ENCODE measurements around the gene RRM2. TPM values are rescaled to one million over a fixed set of nuclear protein-coding genes. Genes with fewer than 3 reads are reported as not detected.
A peak's percentile ranks its signal among the peaks of the same experiment; 100 is the strongest.

The RRM2 gene
- polyA plus RNA-seq, 1 donor from 2014 or later = 0.57 TPM

DNA sequence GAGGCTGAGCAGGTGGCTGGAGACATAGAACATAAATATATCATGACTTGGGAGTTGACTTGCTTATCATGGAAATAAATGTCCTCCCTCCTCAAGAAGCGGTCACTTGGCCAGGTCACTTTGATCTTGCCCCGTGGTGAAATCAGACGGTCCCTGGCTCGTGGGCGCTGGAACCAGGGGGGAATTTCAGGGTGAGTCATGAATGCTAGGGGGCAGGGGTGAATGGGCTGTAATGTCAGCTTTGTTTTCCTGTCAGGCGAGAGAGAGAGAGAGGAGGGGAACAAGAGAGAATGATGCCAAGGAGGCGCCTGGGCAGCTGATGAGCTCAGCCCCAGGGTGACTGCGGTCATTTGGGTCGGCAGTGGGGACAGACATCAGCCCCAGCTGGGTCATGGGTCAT, 47.7 kb downstream of the RRM2 start:
- no peaks in the 10 kb centered on the region for H3K36me3 ChIP-seq (ENCODE audit: insufficient read depth, low read length)
- no peaks in the 10 kb centered on the region for H3K9me2 ChIP-seq (ENCODE audit: insufficient read depth, low read length)
- no peaks in the 10 kb centered on the region for H3K27me3 ChIP-seq (ENCODE audit: insufficient read depth, low read depth, low read length)
- H3K79me2 ChIP-seq (replicated peaks; ENCODE audit: insufficient read depth, low read length) = no peaks in the 10 kb centered on the region
- no peak for TF ChIP-seq EZH2 (IDR thresholded peaks at IDR 0.05; ENCODE audit: borderline replicate concordance, insufficient read depth, low read length, poor library complexity, severe bottlenecking)
- no peak for TF ChIP-seq EP300 (conservative IDR thresholded peaks at IDR 0.05; ENCODE audit: poor library complexity, severe bottlenecking)
- no peak for TF ChIP-seq MXI1 (conservative IDR thresholded peaks at IDR 0.05; ENCODE audit: poor library complexity, severe bottlenecking)
- no peak for TF ChIP-seq REST (IDR thresholded peaks at IDR 0.05; ENCODE audit: borderline replicate concordance)
- TF ChIP-seq RAD21 (conservative IDR thresholded peaks at IDR 0.05) = no peak
- TF ChIP-seq POLR2AphosphoS5 (IDR thresholded peaks at IDR 0.05) = no peak
- TF ChIP-seq CTCF (IDR thresholded peaks at IDR 0.05; ENCODE audit: poor library complexity, severe bottlenecking) = no peak
- TF ChIP-seq SMC3 (conservative IDR thresholded peaks at IDR 0.05; ENCODE audit: poor library complexity) = no peak
- no peak for TF ChIP-seq TAF1 (IDR thresholded peaks at IDR 0.05; ENCODE audit: low read depth)
- H4K20me1 ChIP-seq (ENCODE audit: insufficient read depth) = no peaks in the 10 kb centered on the region
- no peak overlapping the region for H2AFZ ChIP-seq (ENCODE audit: low read depth, low read length)
- no peaks in the 10 kb centered on the region for H3K9me3 ChIP-seq (ENCODE audit: low read length)
- no peak overlapping the region for H3K9ac ChIP-seq (ENCODE audit: low read length)
- no peak overlapping the region for H3K4me3 ChIP-seq (ENCODE audit: low read length)
- no peak overlapping the region for H3K4me2 ChIP-seq (ENCODE audit: low read length)
- no peaks in the 10 kb centered on the region for H3F3A ChIP-seq (ENCODE audit: insufficient read depth, low read length, poor library complexity, severe bottlenecking)
- H3K27ac ChIP-seq (ENCODE audit: low read length) = no peak overlapping the region

DNA sequence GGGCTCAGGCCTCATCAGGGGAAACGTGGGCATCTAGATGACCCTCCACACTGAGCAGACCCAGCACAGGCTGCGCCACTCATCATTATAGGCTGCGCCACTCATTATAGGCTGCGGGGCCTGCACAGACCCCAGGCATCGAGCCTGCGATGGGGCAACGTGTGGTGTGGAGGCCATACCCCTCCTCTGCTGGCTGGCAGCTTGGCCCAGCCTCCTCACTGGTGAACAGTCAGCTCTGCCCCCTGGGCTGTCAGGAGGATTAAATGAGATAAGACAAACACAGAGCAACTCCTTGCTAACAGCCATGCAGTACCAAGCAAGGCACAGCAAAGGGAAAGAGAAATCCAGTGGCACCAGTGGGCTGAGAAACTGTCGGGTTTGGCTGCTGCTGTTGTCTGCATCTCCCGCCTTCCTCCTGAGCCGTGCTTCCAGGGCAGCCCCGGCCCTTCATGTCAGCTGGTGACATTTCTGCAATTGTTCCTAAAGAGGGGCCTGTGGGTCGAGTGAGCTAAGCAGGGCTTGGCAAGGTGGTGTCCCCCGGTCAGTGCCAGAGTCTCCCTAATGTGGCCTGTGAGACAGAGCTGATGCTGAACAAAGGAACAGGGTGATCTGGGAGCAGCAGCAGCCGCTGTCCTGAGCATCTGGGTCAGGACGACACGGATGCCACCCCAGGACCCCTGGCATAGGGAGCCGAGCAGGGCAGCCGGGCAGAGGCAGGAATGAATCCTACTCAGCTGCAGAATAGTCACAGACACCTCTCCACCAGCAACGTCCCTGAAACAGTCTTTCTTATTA, 48.7 kb downstream of the RRM2 start:
- no peaks in the 10 kb centered on the region for H3K9me3 ChIP-seq (ENCODE audit: low read length)
- H3K9ac ChIP-seq (ENCODE audit: low read length) = peak overlapping the region; percentile 5
- no peaks in the 10 kb centered on the region for H3K36me3 ChIP-seq (ENCODE audit: insufficient read depth, low read length)
- no peak overlapping the region for H3K27ac ChIP-seq (ENCODE audit: low read length)
- H3K4me2 ChIP-seq (ENCODE audit: low read length) = no peak overlapping the region
- no peaks in the 10 kb centered on the region for H3F3A ChIP-seq (ENCODE audit: insufficient read depth, low read length, poor library complexity, severe bottlenecking)
- H2AFZ ChIP-seq (ENCODE audit: low read depth, low read length) = no peak overlapping the region
- no peaks in the 10 kb centered on the region for H3K27me3 ChIP-seq (ENCODE audit: insufficient read depth, low read depth, low read length)
- H3K9me2 ChIP-seq (ENCODE audit: insufficient read depth, low read length) = no peaks in the 10 kb centered on the region
- H4K20me1 ChIP-seq (ENCODE audit: insufficient read depth) = no peaks in the 10 kb centered on the region
- TF ChIP-seq TAF1 (IDR thresholded peaks at IDR 0.05; ENCODE audit: low read depth) (no peak), REST (IDR thresholded peaks at IDR 0.05; ENCODE audit: borderline replicate concordance) (no peak), MXI1 (conservative IDR thresholded peaks at IDR 0.05; ENCODE audit: poor library complexity, severe bottlenecking) (no peak), EZH2 (IDR thresholded peaks at IDR 0.05; ENCODE audit: borderline replicate concordance, insufficient read depth, low read length, poor library complexity, severe bottlenecking) (no peak), SMC3 (conservative IDR thresholded peaks at IDR 0.05; ENCODE audit: poor library complexity) (no peak), CTCF (IDR thresholded peaks at IDR 0.05; ENCODE audit: poor library complexity, severe bottlenecking) (no peak), POLR2AphosphoS5 (IDR thresholded peaks at IDR 0.05) (no peak), RAD21 (conservative IDR thresholded peaks at IDR 0.05) (no peak), EP300 (conservative IDR thresholded peaks at IDR 0.05; ENCODE audit: poor library complexity, severe bottlenecking) (no peak)
- no peak overlapping the region for H3K4me3 ChIP-seq (ENCODE audit: low read length)
- H3K79me2 ChIP-seq (replicated peaks; ENCODE audit: insufficient read depth, low read length) = no peaks in the 10 kb centered on the region

All from neural cell (in vitro differentiated cells).